ENCODE measurements around the gene FANCB.

The FANCB gene

DNA sequence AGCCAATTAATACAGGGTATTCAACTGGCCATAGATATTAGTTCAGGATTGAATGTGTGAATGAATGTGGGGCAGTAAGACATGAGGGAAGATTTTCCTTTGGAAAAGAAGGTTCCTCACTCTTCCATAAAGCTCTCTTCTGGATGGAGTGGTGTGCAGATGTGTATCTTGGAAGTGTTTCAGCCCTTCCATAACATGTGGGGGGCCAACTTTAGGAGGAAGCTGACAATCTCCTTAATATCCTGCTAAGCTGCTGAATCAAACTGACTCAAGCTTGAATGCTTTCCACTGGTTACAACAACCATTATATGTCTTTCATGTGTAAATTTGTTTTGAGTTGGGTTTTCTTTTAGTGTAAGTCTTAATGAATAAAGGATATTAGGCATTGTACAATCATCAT, 40.3 kb downstream of the FANCB start:
- peak; percentile 1 for DNase-seq (ENCODE audit: low read depth)

- DNase-seq (ENCODE audit: low read depth) = peak; percentile 75
Observed at GRCh38 chrX:14832151-14832550, 40.7 kb downstream of the FANCB start.

DNA sequence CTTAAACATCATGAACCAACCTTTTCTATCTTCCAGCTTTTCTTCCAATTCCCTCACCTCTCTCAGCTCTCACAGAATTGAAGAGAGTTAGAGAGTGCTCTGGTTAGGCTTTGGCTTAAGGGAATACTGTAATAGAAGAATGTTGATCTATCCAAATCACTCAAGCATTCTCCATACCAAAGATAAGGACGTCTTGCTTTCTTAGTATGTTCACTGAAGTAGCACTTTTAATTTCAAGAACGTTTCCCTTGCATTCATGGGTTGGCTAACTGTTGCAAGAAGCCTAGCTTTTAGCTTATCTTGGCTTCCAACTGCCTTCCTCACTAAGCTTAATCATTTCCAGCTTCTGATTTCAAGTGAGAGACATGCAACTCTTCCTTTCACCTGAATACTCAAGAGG, 43.2 kb downstream of the FANCB start:
- no peak for DNase-seq (ENCODE audit: low read depth)

GRCh38 chrX:14826319-14826718, 46.5 kb downstream of the FANCB start:
- no peak for DNase-seq (ENCODE audit: low read depth)

DNA sequence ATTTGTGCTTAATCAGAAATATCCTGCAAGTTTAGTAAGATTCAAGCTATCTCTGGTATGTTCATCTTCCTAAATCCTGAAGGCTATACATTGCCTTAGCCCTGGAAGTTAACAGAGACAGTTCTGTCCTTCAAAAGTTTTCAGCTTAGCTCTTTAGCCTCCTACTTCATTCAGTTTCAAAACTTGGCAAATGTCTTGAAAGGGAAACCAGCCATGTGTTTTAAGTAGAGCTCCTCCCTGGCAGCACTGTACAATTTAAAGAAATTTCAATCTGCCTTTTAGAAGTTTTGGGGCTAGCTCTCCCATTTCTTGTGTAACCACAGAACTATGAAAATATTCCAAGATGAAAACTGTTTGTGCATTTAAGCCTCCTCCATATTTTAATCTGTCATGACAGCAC, 47.0 kb downstream of the FANCB start:
- DNase-seq (ENCODE audit: low read depth) = no peak

GRCh38 chrX:14819769-14820168, 53.1 kb downstream of the FANCB start:
- no peak for DNase-seq (ENCODE audit: low read depth)

DNA sequence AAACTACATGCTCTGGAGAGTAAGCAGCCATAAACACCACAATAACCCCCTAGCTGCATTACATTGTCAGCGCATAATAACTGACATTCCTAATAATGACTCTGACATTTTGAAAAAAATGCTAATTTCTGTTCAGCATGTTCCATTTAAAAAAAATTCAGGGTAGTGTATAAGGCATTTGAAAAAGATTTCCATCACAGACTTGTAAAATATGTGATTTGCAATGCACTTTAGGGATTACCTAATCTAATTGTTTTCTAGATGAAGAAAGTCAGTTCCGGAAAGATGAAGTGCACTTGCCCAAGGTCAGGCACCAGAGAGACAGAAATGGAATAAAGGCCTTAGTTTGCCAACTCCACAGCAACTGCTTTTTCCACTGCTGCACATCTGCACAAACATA, 55.3 kb downstream of the FANCB start:
- DNase-seq (ENCODE audit: low read depth) = no peak

DNA sequence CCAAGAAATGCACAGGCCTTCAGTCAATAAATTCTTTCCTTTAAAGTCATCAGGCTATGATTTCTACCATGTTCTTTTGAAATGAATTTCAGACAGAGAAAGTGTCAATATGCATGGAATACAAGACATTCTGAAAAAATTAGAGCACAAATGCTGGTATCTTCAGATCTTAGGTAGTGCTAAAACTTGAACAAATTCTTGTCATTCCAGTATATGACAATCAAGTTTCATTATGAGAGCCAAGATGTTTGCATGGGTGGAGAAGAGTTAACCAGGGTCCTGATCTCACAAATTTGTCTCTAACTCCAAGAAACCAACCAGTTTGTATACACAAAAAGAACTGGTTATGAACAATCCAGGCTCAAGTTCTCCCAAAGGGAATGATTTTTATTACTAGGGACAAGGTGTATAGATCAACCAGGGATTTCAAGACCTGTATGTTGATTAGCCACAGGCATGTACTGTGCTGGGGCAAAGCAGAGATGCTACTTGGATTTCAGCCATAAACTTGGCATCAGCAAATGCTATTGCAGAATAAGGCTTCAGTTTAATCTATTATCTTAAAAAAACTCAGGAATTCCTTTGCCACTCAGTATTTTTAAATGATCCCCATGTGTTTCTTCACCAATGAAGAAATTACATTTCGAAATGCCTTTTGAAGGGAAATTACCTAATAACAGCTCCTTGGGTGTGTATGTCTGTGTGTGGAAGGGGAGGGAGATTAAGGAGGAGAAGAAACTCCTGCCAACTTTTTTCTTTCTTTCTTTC, 69.7 kb downstream of the FANCB start:
- DNase-seq (ENCODE audit: low read depth) = no peak

GRCh38 chrX:14801136-14801535, 71.7 kb downstream of the FANCB start:
- peak; percentile 80 for DNase-seq (ENCODE audit: low read depth)

- DNase-seq (ENCODE audit: low read depth) = no peak
Observed at GRCh38 chrX:14798805-14799397, 74.0 kb downstream of the FANCB start.

Measured in ELR (cell line).